Measurements from ENCODE around the gene TBL2.

- no peak for TF ChIP-seq CTCF (IDR thresholded peaks at IDR 0.05)
- TF ChIP-seq SIN3A (IDR thresholded peaks at IDR 0.05; ENCODE audit: borderline replicate concordance, insufficient read depth, low read depth, low read length) = no peak
- TF ChIP-seq POLR2AphosphoS5 (IDR thresholded peaks at IDR 0.05; ENCODE audit: low read depth, low read length) = no peak
Observed at GRCh38 chr7:73595358-73595757, 17.0 kb upstream of the TBL2 start.
